Upper lobe of right lung (tissue), 1 donor: ENCODE data around the gene DRD2. TPM values are rescaled to one million over a fixed set of nuclear protein-coding genes. Genes with fewer than 3 reads are reported as not detected.

Source experiments
- ATAC-seq: fragments of 200-7000 bp; cut with Tn5 transposase; one replicate; pipeline ENCODE4 v1.9.1; 2020; ENCODE audit warnings: mild to moderate bottlenecking, moderate library complexity
- DNase-seq: peaks from one replicate; pipeline ENCODE4 v3.0.0-alpha.2; 2020
- H3K27ac ChIP-seq: fragments of 200-600 bp; one replicate; pipeline ENCODE4 v1.8.0; 2022
- H3K27me3 ChIP-seq: fragments of 200-600 bp; one replicate; pipeline ENCODE4 v1.8.0; 2022; ENCODE audit warnings: mild to moderate bottlenecking
- H3K36me3 ChIP-seq: fragments of 200-600 bp; one replicate; pipeline ENCODE4 v1.8.0; 2022
- H3K4me1 ChIP-seq: fragments of 200-600 bp; one replicate; pipeline ENCODE4 v1.8.0; 2022
- H3K4me3 ChIP-seq: fragments of 200-600 bp; one replicate; pipeline ENCODE4 v1.8.0; 2022; ENCODE audit warnings: mild to moderate bottlenecking
- H3K9me3 ChIP-seq: fragments of 200-600 bp; one replicate; pipeline ENCODE4 v1.8.0; 2022
- CTCF ChIP-seq: fragments of 200-600 bp; IDR thresholded peaks from one replicate; pipeline ENCODE4 v1.8.0; 2022; ENCODE audit warnings: antibody characterized with exemption
- intact Hi-C: fragments of 100-400 bp; cut with DNase I; formaldehyde crosslinking; loops from one replicate; pipeline ENCODE4 v1.11.0; 2022
- total RNA-seq: library from RNA; stranded (reverse); fragmentation: NEBNext Ultra II Directional; extraction: Animal tissue kit (Norgen Biotek cat#: 25700); gene quantifications from one replicate; pipeline ENCODE4 v1.2.1, GENCODE V29; 2021
- donor health status: DM: no; HTN: yes; CAD: no; lungs with severe emphysema.

Gene DRD2
- total RNA-seq, 1 donor from 2014 or later: not detected

- DNase-seq (no peak), ATAC-seq (no peak)
- H3K4me3 ChIP-seq: no peak overlapping the region
- H3K36me3 ChIP-seq: no peaks in the 10 kb centered on the region
- intact Hi-C loops: no loop called here
- H3K9me3 ChIP-seq: no peaks in the 10 kb centered on the region
- no peak overlapping the region for H3K27ac ChIP-seq
- H3K27me3 ChIP-seq: no peaks in the 10 kb centered on the region
- no peak for TF ChIP-seq CTCF
- no peaks in the 10 kb centered on the region for H3K4me1 ChIP-seq
Observed at GRCh38 chr11:113426686-113427085, 48.5 kb downstream of the DRD2 start.

DNA sequence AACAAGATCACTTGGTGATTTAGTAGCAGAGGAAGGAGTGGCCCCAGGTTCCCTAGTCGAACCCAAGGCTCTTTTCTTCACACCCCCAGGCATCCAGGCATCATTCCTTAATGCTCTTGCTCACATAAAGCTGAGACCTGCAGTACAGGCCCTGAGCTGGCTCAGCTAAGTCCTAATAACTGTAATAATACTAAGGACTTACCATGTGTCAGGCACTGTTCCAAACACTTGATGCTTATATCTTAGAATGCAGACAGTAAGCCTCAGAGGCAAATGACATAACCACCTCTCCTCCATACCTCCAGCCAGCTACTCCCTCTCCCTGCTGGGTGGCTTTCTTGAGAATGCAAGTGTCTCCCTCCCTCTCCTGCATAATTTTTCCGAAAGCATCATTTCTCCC lies 54.4 kb downstream of the DRD2 start:
- no peak for TF ChIP-seq CTCF
- Histone ChIP-seq H3K27me3 (no peaks in the 10 kb centered on the region), H3K4me1 (no peaks in the 10 kb centered on the region), H3K27ac (no peak overlapping the region), H3K9me3 (no peaks in the 10 kb centered on the region), H3K36me3 (no peaks in the 10 kb centered on the region), H3K4me3 (no peak overlapping the region)
- intact Hi-C loops: no loop called here
- ATAC-seq (no peak), DNase-seq (no peak)

- no peak for ATAC-seq
Observed at GRCh38 chr11:113419454-113420003, 55.7 kb downstream of the DRD2 start.

DNA sequence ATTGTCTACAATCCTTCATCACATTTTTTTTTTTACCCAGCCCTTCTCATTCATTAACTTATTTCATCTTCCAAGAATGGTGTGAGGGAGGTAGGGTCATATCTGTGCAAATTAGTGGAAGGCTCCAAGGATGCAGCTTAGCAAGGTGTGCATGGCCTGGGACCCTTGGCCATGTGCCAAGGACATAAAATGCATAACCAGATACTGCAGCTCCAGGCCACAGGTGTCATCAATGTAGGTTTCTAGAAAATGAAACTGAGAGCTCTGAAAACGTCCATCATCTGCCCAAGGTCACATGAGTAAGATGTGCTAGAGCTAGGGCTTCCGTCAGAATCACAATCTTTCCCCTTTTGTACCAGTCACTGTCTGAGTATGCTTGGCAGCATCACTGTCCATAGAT lies 57.8 kb downstream of the DRD2 start:
- Histone ChIP-seq H3K4me1 (no peaks in the 10 kb centered on the region), H3K4me3 (no peak overlapping the region), H3K27me3 (no peaks in the 10 kb centered on the region), H3K27ac (no peak overlapping the region), H3K36me3 (no peaks in the 10 kb centered on the region), H3K9me3 (no peaks in the 10 kb centered on the region)
- no peak for TF ChIP-seq CTCF
- DNase-seq: no peak
- no peak for ATAC-seq
- intact Hi-C loops: no loop called here

More at GRCh38 chr11:113419454-113420003, 55.7 kb downstream of the DRD2 start:
- intact Hi-C loops: no loop called here
- no peak for DNase-seq
- H3K36me3 ChIP-seq: no peaks in the 10 kb centered on the region
- no peak overlapping the region for H3K4me3 ChIP-seq
- no peaks in the 10 kb centered on the region for H3K9me3 ChIP-seq
- no peaks in the 10 kb centered on the region for H3K27me3 ChIP-seq
- H3K4me1 ChIP-seq: no peaks in the 10 kb centered on the region
- TF ChIP-seq CTCF: no peak
- H3K27ac ChIP-seq: no peak overlapping the region

DNA sequence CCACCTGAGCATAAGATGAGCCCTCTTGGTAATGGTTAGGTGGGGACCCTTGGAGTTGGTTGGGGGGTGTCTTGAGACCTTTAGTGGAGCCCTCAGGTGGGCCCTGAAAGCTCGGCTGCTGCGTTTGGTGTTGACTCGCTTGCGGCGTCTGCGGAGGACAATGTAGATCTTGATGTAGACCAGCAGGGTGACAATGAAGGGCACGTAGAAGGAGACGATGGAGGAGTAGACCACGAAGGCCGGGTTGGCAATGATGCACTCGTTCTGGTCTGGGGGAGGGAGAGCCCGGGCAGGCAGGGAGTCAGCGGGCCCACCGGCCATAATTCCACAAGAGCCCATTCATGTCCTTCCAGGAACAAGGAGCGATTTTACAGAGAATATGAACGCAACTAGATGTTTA lies 59.9 kb downstream of the DRD2 start:
- intact Hi-C loops: no loop called here

More for the DNA sequence above, 59.9 kb downstream of the DRD2 start:
- no peaks in the 10 kb centered on the region for H3K9me3 ChIP-seq
- no peaks in the 10 kb centered on the region for H3K36me3 ChIP-seq
- TF ChIP-seq CTCF: no peak
- no peak for DNase-seq
- H3K4me3 ChIP-seq: no peak overlapping the region
- H3K27ac ChIP-seq: no peak overlapping the region
- no peaks in the 10 kb centered on the region for H3K27me3 ChIP-seq
- no peak for ATAC-seq
- H3K4me1 ChIP-seq: no peaks in the 10 kb centered on the region
